Cortex of kidney (tissue), 1 donor: ENCODE measurements around the gene SGSH.

Source experiments
- DNase-seq: peaks from one replicate; lab custom pipeline; 2025; lab: John Stamatoyannopoulos, UW

SGSH gene

DNA sequence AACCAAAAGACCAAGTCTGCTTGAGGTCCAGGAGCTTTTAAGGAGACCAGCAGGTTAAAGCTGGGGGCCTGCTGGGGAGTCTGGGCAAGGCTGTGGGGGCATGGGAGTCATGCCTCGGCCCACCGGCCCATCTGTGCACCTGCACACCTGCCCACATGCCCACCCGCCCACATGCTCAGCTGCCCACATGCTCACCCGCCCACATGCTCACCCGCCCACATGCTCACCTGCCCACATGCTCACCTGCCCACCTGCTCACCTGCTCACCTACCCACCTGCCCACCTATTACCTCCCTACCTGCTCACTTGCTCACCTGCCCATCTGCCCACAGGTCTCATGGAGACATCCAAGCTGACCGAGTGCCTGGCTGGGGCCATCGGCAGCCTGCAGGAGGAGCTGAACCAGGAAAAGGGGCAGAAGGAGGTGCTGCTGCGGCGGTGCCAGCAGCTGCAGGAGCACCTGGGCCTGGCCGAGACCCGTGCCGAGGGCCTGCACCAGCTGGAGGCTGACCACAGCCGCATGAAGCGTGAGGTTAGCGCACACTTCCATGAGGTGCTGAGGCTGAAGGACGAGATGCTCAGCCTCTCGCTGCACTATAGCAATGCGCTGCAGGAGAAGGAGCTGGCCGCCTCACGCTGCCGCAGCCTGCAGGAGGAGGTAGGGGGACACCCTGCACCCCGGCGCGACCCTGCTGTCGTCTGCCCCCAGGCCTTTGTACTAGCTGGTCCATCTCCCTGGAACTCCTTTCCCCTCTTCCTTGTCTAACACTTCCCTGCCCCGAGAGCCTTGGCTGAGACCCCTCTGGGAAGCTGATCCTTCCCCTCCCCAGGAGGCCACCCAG, 36.3 kb downstream of the SGSH start:
- DNase-seq = no peak

DNA sequence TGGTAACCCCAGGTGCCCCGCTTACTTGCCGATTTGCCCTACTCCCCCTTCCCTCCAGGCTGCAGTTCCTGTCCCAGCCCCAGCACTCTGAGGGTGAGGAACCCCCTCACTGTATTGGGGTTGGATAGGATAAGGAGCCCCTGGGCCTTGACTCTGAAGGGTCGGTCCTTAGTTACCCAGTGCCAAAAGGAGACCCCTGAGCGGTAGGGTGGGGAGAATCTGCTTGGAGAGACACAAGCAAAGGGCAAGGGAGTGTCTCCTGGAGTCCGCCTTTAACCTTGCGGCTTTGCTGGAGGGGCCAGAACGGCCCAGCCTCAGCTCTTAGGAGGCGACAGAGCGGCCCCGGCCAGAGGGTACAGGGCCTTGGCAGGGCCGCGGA, 37.3 kb downstream of the SGSH start:
- no peak for DNase-seq

DNA sequence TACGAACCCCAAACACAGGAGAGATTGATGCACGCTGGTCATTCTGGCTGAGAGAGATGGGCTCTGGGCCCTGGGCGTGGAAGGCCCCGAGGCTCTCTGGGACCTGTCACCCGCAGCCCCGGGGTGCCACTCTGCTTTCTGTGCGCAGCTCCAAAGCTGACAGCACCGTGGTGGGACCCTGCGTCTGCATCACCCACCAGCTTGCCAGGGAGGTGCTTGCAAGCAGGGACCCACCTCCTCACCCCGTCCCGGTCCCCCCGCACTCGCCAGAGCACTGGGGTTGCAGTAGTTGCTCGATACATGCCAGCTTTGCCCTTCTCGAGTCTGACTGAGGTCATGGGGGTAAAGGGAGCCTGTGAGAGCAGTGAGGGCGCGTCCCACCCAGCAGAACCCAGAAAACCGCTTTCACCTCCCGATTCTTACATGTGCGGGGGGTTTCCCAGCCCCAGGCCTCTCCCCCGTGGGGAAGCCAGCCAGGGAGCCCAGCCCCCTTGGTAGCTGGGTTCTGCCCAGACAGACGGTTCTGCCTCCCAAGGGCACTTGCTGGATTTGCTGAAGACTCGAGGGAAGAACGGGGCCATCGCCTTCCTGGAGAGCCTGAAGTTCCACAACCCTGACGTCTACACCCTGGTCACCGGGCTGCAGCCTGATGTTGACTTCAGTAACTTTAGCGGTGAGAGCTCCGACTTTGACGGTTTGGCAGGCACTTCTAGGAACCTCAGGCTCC, 37.9 kb downstream of the SGSH start:
- no peak for DNase-seq

DNA sequence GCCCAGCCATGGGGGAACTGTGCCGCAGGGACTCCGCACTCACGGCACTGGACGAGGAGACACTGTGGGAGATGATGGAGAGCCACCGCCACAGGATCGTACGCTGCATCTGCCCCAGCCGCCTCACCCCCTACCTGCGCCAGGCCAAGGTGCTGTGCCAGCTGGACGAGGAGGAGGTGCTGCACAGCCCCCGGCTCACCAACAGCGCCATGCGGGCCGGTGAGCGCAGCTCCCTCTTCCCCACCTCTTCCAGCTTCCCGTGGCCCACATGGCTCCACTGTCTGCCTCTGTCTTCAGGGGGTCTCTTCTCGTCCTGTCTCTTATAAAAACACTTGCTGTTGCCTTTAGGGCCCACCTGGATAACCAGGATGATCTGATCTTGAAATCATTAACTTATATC, 38.7 kb downstream of the SGSH start:
- DNase-seq = no peak

DNA sequence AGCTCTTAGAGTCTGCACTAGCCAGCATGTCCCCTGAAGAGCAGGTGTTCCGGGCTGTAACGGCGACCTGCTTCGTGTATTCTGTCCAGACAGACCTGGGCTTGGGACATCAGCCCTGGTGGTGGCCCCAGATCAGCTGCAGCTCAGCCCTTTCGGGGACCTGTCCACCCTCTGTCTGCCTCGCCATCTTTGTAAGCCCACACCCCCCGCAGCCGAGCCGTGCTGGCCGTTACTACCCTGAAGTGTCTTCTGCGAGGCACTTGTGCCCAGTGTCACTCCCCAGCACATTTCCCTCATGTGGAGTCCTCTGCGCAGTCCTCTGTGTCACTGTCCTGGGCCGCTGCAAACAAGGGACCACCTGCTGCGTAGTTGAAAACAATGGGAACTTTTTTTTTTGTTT, 39.9 kb downstream of the SGSH start:
- no peak for DNase-seq

DNA sequence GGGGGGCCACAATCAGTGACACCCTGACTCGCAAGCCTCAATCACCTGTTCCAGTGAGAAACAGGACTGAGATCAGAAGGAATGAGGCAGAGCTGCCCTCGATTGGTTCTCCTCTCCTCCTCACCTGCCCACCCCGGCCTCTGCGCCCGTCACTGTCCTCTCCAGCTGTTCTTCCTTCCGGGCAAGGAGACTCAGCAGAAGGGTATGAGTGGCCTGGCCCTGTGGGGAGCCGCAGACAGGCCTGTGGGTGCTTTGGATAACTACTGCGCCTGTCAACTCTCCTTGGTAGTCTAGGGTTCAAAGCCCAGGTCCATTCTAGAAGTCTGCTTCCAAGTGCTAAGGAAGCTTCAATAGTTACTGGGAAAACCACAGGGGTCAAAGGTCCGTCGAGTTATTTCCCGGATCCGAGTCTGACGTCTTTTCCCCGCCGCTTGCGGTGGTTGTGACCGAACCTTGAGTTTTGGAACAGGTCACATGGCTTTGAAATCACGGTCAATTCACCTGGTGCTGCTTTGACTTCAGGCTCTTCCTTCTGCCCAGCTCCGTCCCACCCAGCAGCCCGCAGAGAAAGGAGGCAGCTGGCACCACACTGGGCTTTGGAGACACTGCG, 42.0 kb downstream of the SGSH start:
- no peak for DNase-seq

DNA sequence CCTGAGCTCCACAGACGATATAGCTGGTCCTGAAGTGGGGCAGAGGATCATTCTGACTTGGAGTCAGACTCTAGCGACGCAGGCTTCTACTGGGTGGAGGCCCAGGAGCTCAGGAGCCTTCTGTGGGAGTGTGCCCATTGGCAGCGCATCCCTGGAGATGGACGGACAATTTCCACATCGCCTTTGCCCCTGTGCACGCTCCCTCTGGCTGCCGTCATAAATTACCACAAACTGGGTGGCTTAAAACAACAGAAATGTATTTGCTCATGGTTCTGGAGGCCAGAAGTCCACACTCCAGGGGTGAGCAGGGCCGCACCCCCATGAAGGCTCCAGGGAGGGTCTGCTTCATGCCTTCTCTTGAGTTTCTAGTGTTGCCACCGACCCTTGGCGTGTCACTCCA, 43.4 kb downstream of the SGSH start:
- no peak for DNase-seq

DNA sequence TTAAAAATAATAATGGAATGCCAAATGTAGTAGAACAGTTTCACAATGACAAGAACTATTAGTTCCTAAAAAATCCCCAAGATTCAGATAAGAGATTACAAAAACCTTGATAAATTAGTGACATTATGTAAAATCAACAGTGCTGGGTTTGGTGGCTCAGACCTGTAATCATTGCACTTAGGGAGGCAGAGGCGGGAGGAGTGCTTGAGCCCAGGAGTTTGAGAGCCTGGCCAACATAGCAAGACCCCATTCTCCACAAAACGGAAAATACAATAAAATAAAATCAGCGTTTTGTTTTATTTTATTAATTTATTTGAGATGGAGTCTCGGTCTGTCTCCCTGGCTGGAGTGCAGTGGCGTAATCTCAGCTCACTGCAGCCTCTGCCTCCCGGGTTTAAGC, 46.2 kb downstream of the SGSH start:
- DNase-seq = no peak

DNA sequence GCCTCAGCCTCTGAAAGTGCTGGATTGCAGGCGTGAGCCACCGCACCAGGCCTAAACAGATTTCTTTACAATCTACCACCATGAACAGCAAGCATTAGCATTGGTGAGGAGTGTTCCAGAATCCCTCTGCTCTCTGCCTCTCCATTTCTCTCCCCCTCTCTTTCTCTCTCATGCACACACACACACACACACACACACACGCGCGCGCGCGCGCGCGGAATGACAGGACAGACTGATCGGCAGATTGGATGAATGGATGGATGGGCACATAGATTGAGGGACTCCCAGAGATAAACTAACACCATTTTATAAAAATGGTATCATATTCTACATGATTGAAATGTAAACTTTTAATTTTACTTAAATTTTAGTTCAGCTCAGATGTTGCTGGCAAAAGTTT, 47.0 kb downstream of the SGSH start:
- no peak for DNase-seq

DNA sequence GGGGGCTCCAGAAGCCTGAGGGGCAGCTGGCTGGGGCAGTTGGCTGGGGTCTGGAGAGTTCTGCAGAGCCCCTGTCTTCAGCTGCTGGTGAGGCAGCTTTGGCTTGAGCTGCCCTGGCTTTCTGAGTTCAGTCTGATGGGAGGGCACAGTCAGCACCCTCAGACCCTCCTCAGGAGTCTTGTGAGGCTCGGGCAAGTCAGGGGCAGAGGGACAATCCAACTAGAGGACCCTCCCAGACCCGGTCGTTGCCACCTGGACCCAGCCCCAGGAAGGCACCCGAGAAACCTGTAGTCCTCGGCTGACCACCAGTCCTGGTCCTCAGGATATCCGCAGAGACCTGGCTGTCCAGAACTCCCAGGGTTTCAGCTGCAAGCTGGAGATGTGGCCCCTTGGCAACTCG, 48.5 kb downstream of the SGSH start:
- no peak for DNase-seq

DNA sequence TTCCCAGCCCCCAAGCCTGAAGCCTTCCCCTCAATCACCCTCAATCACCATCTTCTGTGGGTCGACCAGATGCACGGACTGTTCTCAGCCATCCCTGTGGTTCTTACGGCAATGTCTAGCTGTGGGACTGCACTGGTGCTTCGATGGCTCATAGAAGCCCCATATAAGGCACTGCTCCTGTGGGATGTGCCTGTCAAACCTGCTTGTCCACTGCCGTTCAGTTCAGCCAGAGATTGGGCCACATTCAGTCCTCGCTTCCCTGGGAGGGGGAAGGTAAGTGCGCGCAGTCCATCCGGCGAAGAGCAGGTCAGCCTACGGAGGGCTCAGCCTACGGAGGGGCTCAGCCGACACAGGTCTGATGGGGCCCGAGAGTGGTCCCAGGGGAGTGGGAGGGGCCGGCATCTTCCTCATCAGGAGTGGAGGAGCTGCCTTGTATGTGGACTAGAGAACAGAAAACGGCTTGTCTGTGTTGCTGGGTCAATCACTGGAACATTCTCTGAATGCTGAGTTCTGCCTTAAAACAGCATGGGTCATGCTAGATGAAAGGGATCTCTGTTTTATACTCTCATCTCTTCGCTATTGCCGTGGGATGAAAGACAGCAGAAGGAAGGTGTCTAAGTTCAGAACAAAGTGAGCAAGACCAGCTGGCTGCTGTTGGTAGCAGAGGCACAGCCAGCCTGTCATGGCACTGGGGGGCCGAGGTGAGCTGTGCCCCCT, 50.2 kb downstream of the SGSH start, which contains the start of gene CARD14:
Gene CARD14 (plus strand): TSS at position 247 of the 717 bp plus-strand sequence. CDS start 11,409 bp downstream, outside the sequence.
- DNase-seq = no peak

DNA sequence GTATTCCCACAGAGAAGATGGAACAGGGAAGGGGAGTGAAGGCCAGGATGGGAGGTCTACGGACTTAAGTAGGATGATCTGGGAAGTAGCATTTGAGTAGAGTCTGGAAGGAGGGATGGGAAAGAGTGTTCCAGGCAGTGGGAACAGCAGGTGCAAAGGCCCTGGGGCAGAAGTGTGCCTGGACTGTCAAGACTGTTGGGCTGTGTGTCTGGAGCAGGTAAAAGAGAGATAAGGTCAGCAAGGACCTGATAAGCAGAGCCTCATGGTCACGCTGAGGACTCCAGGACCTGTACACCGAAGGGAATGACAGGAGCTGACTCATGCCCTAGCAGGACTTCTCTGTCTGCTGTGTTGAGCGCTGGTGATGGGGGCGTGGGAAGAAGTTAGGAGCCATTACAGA, 51.0 kb downstream of the SGSH start:
- DNase-seq = no peak

DNA sequence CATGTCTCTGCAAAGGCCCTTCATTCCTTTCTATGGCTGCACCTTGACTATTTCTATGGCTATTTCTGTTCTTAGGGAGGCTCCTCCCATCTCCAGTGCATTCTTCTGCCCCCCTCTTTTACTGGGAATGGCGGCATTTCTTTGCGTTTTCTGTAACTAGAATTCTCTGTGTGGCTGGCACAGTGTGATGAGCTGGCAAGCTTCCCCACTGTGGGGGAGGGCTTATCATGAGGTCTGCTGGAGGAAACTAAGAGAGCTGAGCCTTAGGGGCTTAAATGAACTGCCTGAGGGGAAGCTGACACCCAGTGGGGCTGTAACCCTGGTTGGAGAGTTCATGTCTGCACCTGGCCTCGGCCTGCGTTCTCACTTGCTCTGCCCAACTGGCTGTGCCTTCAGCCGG, 51.8 kb downstream of the SGSH start:
- no peak for DNase-seq

DNA sequence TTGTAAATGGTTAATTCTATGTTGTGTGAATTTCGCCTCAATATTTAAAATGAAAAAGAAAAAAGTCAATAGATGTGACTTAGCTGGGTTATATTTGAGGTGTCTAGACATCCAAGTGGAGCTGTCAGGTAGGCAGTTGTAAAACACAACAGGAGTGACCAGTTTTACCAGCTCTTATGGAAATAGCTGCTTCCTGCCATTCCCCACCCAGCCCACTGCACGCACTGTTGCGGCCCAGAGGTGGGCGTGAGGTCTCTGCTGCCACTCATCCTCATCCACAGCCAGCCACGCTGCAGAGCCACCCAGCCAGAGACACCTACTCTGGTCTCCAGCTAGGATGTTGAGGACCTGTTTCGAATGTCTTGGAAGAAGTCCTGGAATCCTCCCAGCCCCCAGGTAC, 53.7 kb downstream of the SGSH start:
- no peak for DNase-seq

DNA sequence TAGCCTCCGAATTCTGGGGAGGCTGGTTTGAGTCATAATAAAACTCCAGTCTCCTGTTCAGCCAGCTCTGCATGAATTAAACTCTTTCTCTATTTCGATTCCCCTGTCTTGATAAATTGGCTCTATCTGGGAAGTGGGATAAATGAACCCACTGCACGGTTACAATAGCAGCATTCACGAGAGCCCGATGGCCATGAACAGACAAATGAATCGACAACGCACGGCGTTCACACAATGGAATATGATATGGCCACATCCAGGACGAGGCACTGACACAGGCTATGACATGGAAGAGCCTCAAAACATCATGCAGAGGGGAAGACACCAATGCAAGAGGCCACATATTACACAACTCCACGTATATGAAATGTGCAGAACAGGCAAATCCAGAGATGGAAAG, 55.9 kb downstream of the SGSH start:
- no peak for DNase-seq

DNA sequence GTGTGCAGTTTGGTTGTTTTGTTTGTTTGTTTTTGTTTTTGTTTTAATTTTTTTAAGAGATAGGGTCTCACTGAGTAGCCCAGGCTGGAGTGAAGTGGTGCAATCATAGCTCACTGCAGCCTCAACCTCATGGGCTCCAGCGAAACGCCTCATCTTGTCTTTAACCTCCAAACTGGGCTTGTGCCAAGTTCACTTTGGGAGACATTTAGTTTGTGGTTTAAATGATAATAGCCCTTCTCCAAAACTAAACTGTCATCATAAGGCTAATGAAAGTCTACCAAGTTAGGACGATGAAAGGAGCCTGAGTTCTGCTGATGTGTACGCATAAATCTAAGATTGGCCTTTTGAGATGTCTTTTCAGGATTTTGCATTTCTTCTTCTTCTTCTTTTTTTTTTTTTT, 56.8 kb downstream of the SGSH start:
- DNase-seq = no peak

DNA sequence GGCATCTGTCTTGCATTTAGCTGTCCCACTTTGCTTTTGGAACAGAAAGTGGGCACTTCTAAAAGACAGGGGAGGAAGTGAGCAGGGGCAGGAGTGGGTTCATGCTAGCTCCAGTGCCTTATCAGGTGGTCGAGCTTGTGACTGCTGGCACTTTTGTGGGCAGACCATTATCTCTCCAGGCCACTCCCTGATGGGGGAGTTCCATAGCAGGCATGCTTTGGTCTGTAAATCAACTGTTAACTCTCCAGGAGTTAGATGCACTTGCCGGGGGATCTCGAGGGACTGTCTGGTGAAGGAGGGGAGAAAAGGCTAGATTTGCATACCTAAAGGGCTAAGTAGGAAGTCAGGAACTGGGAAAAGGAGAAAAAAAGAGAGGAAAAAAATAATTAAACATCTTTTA, 59.6 kb downstream of the SGSH start:
- DNase-seq = no peak
